Smooth muscle cell (in vitro differentiated cells): Measurements from ENCODE around the gene MAN2B2. TPM values are rescaled to one million over a fixed set of nuclear protein-coding genes. Genes with fewer than 3 reads are reported as not detected.
A peak's percentile ranks its signal among the peaks of the same experiment; 100 is the strongest.

ENCODE experiments used
- DNase-seq: peaks from one replicate; lab custom pipeline; 2025; ENCODE audit not compliant: unreplicated experiment; lab: John Stamatoyannopoulos, UW
- H2AFZ ChIP-seq: fragments of 200-600 bp; sonication (generic); 2 replicates; pipeline ENCODE4 v1.6.0; 2016; ENCODE audit warnings: antibody characterized with exemption, low read depth, mild to moderate bottlenecking
- H3F3A ChIP-seq: fragments of 200-600 bp; sonication (generic); 2 replicates; pipeline ENCODE4 v1.6.0; 2017; ENCODE audit warnings: antibody characterized with exemption, low read depth
- H3K27ac ChIP-seq: fragments of 200-600 bp; sonication (generic); 2 replicates; pipeline ENCODE4 v1.5.1; 2016; ENCODE audit warnings: low read depth, mild to moderate bottlenecking
- H3K27me3 ChIP-seq: fragments of 200-600 bp; sonication (generic); 2 replicates; pipeline ENCODE4 v1.6.1; 2016; ENCODE audit warnings: low read depth, mild to moderate bottlenecking
- H3K36me3 ChIP-seq: fragments of 200-600 bp; sonication (generic); 2 replicates; pipeline ENCODE4 v1.5.1; 2016; ENCODE audit warnings: low read depth
- H3K4me1 ChIP-seq: fragments of 200-600 bp; sonication (generic); 2 replicates; pipeline ENCODE4 v1.5.1; 2016; ENCODE audit warnings: low read depth
- H3K4me2 ChIP-seq: fragments of 200-600 bp; sonication (generic); 2 replicates; pipeline ENCODE4 v1.6.0; 2016; ENCODE audit warnings: mild to moderate bottlenecking
- H3K4me3 ChIP-seq: fragments of 200-600 bp; sonication (generic); 2 replicates; pipeline ENCODE4 v1.5.1; 2016; ENCODE audit warnings: mild to moderate bottlenecking
- H3K79me2 ChIP-seq: fragments of 200-600 bp; sonication (generic); 2 replicates; pipeline ENCODE4 v1.6.0; 2016; ENCODE audit warnings: low read depth, mild to moderate bottlenecking
- H3K9ac ChIP-seq: fragments of 200-600 bp; sonication (generic); 2 replicates; pipeline ENCODE4 v1.6.0; 2016; ENCODE audit warnings: low read depth
- H3K9me3 ChIP-seq: fragments of 200-600 bp; sonication (generic); replicated peaks from 2 replicates; pipeline ENCODE4 v1.5.1; 2016; ENCODE audit warnings: low read depth
- H4K20me1 ChIP-seq: fragments of 200-600 bp; sonication (generic); 2 replicates; pipeline ENCODE4 v1.6.0; 2016; ENCODE audit warnings: low read depth
- WGBS: methylation state at CpG from one replicate; pipeline ENCODE4 v1.1.7; 2016; ENCODE audit warnings: low lambda C conversion rate; 5-methylcytosine and 5-hydroxymethylcytosine counted together
- polyA plus RNA-seq: library from polyadenylated mRNA; unstranded; fragments of >200 nt; fragmentation: Nextera tagmentation; extraction: Ambion mirVana; gene quantifications from 2 replicates; pipeline ENCODE4 v1.2.1, GENCODE V29; 2016
- total RNA-seq: library from RNA; depleted of rRNA; stranded (reverse); fragments of >200 nt; gene quantifications from 2 replicates; pipeline ENCODE4 v1.2.3, GENCODE V29; 2014
- TF ChIP-seq, protein P1 (sequence below): fragments of 200-600 bp; sonication (generic); IDR thresholded peaks from 2 replicates; pipeline ENCODE4 v1.5.1; 2017; ENCODE audit warnings: borderline replicate concordance, mild to moderate bottlenecking, antibody characterized with exemption; ENCODE audit not compliant: insufficient read depth, poor library complexity, severe bottlenecking

Gene MAN2B2
- total and polyA plus RNA-seq, 2 experiments from 2014 or later = 14.5 to 18.3 TPM

DNA sequence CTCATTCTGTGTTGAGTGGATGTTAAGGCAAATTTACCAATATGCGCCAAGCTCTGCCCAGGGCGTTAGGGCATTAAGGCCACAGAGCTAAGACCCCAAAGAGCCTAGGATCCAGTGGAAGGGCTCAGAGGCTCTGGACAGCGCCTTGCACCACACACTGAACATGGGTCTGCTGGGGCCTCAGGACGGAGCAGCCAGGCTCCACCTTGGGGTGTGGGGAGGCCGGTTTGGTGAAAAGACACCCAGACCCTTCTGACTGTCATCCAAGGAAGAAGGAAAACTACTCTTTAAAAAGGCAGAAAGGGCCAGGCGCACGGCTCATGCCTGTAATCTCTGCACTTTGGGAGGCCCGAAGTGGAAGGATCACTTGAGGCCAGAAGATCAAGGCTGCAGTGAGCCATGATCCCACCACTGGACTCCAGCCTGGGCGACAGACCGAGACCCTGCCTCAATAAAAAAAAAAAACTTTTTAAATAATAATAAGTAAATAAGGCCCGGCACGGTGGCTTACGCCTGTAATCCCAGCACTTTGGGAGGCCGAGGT lies 64.2 kb downstream of the MAN2B2 start:
- H3K36me3 ChIP-seq = no peaks in the 10 kb centered on the region
- H3K4me3 ChIP-seq = no peak overlapping the region
- H4K20me1 ChIP-seq = peaks cover 32% of the 10 kb centered on the region
- H3K9ac ChIP-seq = no peak overlapping the region
- 99% methylated on average over 14 of the region's 14 CpGs for WGBS
- H3K9me3 ChIP-seq = no peaks in the 10 kb centered on the region
- peaks cover 31% of the 10 kb centered on the region for H3K79me2 ChIP-seq
- no peak for DNase-seq
- no peak overlapping the region for H2AFZ ChIP-seq
- no peak overlapping the region for H3K27ac ChIP-seq
- H3K4me1 ChIP-seq = peaks cover 17% of the 10 kb centered on the region
- peaks cover 17% of the 10 kb centered on the region for H3F3A ChIP-seq
- H3K27me3 ChIP-seq = no peaks in the 10 kb centered on the region
- TF ChIP-seq, protein P1, sequence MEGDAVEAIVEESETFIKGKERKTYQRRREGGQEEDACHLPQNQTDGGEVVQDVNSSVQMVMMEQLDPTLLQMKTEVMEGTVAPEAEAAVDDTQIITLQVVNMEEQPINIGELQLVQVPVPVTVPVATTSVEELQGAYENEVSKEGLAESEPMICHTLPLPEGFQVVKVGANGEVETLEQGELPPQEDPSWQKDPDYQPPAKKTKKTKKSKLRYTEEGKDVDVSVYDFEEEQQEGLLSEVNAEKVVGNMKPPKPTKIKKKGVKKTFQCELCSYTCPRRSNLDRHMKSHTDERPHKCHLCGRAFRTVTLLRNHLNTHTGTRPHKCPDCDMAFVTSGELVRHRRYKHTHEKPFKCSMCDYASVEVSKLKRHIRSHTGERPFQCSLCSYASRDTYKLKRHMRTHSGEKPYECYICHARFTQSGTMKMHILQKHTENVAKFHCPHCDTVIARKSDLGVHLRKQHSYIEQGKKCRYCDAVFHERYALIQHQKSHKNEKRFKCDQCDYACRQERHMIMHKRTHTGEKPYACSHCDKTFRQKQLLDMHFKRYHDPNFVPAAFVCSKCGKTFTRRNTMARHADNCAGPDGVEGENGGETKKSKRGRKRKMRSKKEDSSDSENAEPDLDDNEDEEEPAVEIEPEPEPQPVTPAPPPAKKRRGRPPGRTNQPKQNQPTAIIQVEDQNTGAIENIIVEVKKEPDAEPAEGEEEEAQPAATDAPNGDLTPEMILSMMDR = no peak
- peak overlapping the region; percentile 96 for H3K4me2 ChIP-seq

DNA sequence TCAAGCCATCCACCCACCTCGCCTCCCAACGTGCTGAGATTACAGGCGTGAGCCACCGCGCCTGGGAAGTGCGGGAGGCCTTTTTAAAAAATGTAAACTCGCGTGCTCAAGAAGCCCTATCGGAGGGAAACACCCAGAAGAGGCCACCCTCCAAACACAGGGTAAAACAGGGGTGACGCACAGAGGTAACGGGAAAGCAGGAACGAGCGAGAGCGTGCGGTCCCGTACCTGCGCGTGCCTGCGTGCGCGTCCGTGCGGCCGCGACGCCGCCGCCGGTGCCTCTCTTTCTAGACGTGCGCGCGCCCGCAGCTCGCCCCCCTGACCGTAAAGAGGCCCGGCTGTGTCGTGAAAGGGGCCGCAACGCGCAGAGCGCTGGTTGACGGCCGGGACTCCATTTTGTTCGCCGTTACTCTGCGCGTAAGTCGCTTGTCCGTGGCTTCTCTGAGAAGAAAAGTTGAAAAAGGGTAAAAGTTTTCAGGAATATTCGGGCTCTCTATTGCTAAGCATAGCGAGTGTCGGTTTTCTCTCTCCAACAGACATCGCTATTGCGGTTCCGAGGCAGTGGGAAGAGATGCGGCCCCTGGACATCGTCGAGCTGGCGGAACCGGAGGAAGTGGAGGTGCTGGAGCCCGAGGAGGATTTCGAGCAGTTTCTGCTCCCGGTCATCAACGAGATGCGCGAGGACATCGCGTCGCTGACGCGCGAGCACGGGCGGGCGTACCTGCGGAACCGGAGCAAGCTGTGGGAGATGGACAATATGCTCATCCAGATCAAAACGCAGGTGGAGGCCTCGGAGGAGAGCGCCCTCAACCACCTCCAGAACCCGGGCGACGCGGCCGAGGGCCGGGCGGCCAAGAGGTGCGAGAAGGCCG lies 65.5 kb downstream of the MAN2B2 start, which contains the start of gene MRFAP1:
TSS of gene MRFAP1 (plus strand) at position 394 of the 872 bp plus-strand sequence. CDS start at position 572, 178 bp downstream.
- H4K20me1 ChIP-seq = peaks cover 32% of the 10 kb centered on the region
- H3K4me3 ChIP-seq = peak within 1 kb of the TSS; percentile 98
- TF ChIP-seq, protein P1 = no peak
- no peaks in the 10 kb centered on the region for H3K9me3 ChIP-seq
- peaks cover 36% of the 10 kb centered on the region for H3K79me2 ChIP-seq
- WGBS = under 1% methylated on average over 90 of the region's 90 CpGs
- DNase-seq = peak; percentile 55
- no peaks in the 10 kb centered on the region for H3K36me3 ChIP-seq
- peaks cover 17% of the 10 kb centered on the region for H3F3A ChIP-seq
- peak within 1 kb of the TSS; percentile 75 for H2AFZ ChIP-seq
- peaks cover 17% of the 10 kb centered on the region for H3K4me1 ChIP-seq
- H3K4me2 ChIP-seq = peak within 1 kb of the TSS; percentile 96
- peak within 1 kb of the TSS; percentile 95 for H3K9ac ChIP-seq
- peak within 1 kb of the TSS; percentile 95 for H3K27ac ChIP-seq
- H3K27me3 ChIP-seq = no peaks in the 10 kb centered on the region

DNA sequence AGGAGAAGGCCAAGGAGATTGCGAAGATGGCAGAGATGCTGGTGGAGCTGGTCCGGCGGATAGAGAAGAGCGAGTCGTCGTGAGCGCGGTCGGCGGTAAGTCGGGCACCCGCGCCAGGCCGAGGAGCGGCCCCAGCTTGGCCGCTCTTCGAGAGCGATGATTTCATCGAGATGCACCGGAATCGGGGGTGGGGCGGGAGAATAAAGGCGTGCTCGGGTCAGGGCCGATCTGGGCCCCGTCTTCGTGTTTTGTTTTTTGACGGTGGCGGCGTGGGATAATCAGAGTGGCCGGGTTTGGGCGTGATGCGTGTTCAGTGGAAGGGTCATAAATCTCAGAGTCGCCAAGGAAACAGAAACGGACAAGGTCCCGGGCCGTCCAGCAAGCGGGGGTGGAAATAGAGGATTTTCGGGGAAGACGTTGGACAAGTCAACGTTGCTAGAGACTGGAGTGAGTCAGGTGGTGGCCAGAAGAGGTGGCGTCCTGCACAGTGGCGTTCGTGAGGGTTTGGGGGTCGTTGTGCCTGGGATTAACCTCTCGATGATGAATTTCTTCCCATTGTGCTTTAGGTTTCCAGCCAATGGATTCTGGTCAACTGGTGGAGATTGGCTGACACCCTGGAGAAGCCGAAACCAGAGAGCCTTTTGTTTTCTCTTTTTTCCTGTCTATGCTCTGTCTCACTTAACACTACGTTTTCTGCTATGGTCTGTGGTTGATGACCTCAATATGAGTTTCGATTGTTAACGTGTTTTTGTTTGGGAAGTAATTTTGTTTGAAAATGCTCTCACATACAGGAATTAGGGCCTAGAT lies 66.4 kb downstream of the MAN2B2 start:
- Histone ChIP-seq H3K4me3 (peak overlapping the region; percentile 98), H3K9me3 (no peaks in the 10 kb centered on the region), H3K79me2 (peaks cover 36% of the 10 kb centered on the region), H3K4me1 (peaks cover 17% of the 10 kb centered on the region), H3K27me3 (no peaks in the 10 kb centered on the region), H3K4me2 (peak overlapping the region; percentile 96), H4K20me1 (peaks cover 32% of the 10 kb centered on the region), H2AFZ (peak overlapping the region; percentile 75), H3K9ac (peak overlapping the region; percentile 95), H3F3A (peaks cover 17% of the 10 kb centered on the region), H3K36me3 (no peaks in the 10 kb centered on the region), H3K27ac (peak overlapping the region; percentile 95)
- WGBS = 3% methylated on average over 49 of the region's 50 CpGs
- TF ChIP-seq, protein P1 = no peak
- no peak for DNase-seq
